ENCODE measurements around the gene PLEKHG4.

DNA sequence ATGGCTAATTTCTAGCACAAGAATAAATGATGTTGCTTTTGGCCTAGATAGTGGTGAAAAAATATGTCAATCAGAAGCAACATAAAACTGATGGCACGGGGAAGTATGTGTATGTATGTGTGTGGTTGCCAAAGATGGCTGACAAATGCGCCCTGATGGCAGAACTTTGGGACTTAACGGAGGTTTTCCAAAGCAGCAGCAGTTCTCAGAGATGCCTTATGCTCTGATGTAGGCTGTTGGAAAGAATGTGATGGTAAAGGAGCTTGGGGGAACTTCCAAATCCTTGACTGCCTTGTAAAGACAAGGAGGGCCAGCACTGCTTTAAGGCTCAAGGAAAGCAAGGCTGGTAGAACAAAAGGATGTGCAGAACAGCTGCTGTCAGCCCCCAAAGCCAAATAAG is 31.2 kb downstream of the PLEKHG4 start:
- TF ChIP-seq POLR2A (IDR thresholded peaks at IDR 0.05): no peak
- TF ChIP-seq, protein P1, sequence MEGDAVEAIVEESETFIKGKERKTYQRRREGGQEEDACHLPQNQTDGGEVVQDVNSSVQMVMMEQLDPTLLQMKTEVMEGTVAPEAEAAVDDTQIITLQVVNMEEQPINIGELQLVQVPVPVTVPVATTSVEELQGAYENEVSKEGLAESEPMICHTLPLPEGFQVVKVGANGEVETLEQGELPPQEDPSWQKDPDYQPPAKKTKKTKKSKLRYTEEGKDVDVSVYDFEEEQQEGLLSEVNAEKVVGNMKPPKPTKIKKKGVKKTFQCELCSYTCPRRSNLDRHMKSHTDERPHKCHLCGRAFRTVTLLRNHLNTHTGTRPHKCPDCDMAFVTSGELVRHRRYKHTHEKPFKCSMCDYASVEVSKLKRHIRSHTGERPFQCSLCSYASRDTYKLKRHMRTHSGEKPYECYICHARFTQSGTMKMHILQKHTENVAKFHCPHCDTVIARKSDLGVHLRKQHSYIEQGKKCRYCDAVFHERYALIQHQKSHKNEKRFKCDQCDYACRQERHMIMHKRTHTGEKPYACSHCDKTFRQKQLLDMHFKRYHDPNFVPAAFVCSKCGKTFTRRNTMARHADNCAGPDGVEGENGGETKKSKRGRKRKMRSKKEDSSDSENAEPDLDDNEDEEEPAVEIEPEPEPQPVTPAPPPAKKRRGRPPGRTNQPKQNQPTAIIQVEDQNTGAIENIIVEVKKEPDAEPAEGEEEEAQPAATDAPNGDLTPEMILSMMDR (IDR thresholded peaks at IDR 0.05): no peak
- TF ChIP-seq POLR2AphosphoS5 (IDR thresholded peaks at IDR 0.05): no peak

Data from sigmoid colon (tissue), 4 donors.